GM23338 (cell line): Measurements from ENCODE around the gene ADAT2. TPM values are rescaled to one million over a fixed set of nuclear protein-coding genes. Genes with fewer than 3 reads are reported as not detected.
A peak's percentile ranks its signal among the peaks of the same experiment; 100 is the strongest.

ENCODE experiments used
- ATAC-seq: fragments of 200-7000 bp; cut with Tn5 transposase; 3 replicates; pipeline ENCODE4 v1.9.1; 2020
- DNase-seq: peaks from one replicate; pipeline ENCODE4 v3.0.0-alpha.2; 2015; ENCODE audit warnings: low spot score
- H2AFZ ChIP-seq: fragments of 200-600 bp; sonication (generic); 2 replicates; pipeline ENCODE4 v1.8.0; 2016; ENCODE audit warnings: antibody characterized with exemption, mild to moderate bottlenecking, moderate library complexity
- H3F3A ChIP-seq: fragments of 200-600 bp; sonication (generic); replicated peaks from 2 replicates; pipeline ENCODE4 v1.8.0; 2017; ENCODE audit warnings: antibody characterized with exemption, mixed run types, low read depth
- H3K27ac ChIP-seq: fragments of 200-600 bp; sonication (generic); 2 replicates; pipeline ENCODE4 v1.6.1; 2016; ENCODE audit warnings: low read depth
- H3K27me3 ChIP-seq: fragments of 200-600 bp; sonication (generic); 2 replicates; pipeline ENCODE4 v1.8.0; 2016; ENCODE audit warnings: mild to moderate bottlenecking, mixed run types, moderate library complexity; ENCODE audit not compliant: insufficient read depth
- H3K36me3 ChIP-seq: fragments of 200-600 bp; sonication (generic); 2 replicates; pipeline ENCODE4 v1.8.0; 2016; ENCODE audit warnings: mild to moderate bottlenecking; ENCODE audit not compliant: insufficient read depth
- H3K4me1 ChIP-seq: fragments of 200-600 bp; sonication (generic); 2 replicates; pipeline ENCODE4 v1.8.0; 2016; ENCODE audit warnings: mild to moderate bottlenecking, moderate library complexity; ENCODE audit not compliant: insufficient read depth
- H3K4me2 ChIP-seq: fragments of 200-600 bp; sonication (generic); 2 replicates; pipeline ENCODE4 v1.7.1; 2017; ENCODE audit warnings: mixed run types
- H3K4me3 ChIP-seq: fragments of 200-600 bp; sonication (generic); 2 replicates; pipeline ENCODE4 v1.6.1; 2016; ENCODE audit warnings: mixed run types
- H3K79me2 ChIP-seq: fragments of 200-600 bp; sonication (generic); replicated peaks from 2 replicates; pipeline ENCODE4 v1.8.0; 2017; ENCODE audit warnings: mild to moderate bottlenecking; ENCODE audit not compliant: insufficient read depth
- H3K9me2 ChIP-seq: fragments of 200-600 bp; sonication (generic); 2 replicates; pipeline ENCODE4 v1.8.0; 2017; ENCODE audit not compliant: insufficient read depth
- H4K20me1 ChIP-seq: fragments of 200-600 bp; sonication (generic); replicated peaks from 2 replicates; pipeline ENCODE4 v1.8.0; 2017; ENCODE audit warnings: mild to moderate bottlenecking; ENCODE audit not compliant: insufficient read depth
- H3K27ac Mint-ChIP-seq: 2 replicates; pipeline ENCODE4 v1.8.0; 2020; ENCODE audit warnings: inconsistent platforms, mild to moderate bottlenecking, moderate library complexity, mixed read lengths
- H3K27me3 Mint-ChIP-seq: 3 replicates; pipeline ENCODE4 v1.8.0; 2022; ENCODE audit warnings: low read depth, mild to moderate bottlenecking, moderate library complexity, mixed read lengths, inconsistent platforms; ENCODE audit not compliant: insufficient read depth, poor library complexity
- H3K36me3 Mint-ChIP-seq: 3 replicates; pipeline ENCODE4 v1.8.0; 2021; ENCODE audit warnings: low read depth, mild to moderate bottlenecking, inconsistent platforms, moderate library complexity, mixed read lengths
- H3K4me1 Mint-ChIP-seq: 3 replicates; pipeline ENCODE4 v1.8.0; 2020; ENCODE audit warnings: mild to moderate bottlenecking, inconsistent platforms, mixed read lengths
- H3K4me3 Mint-ChIP-seq: 3 replicates; pipeline ENCODE4 v1.8.0; 2021; ENCODE audit warnings: moderate library complexity, mild to moderate bottlenecking, inconsistent platforms, mixed read lengths
- H3K9me3 Mint-ChIP-seq: 3 replicates; pipeline ENCODE4 v1.8.0; 2020; ENCODE audit warnings: moderate library complexity, mild to moderate bottlenecking, inconsistent platforms, mixed read lengths
- CREB1 ChIP-seq: fragments of 250-450 bp; sonication (Bioruptor Pico); IDR thresholded peaks from 2 replicates; pipeline ENCODE4 v1.5.0; 2020; ENCODE audit warnings: low read depth, mild to moderate bottlenecking, moderate library complexity
- ETS1 ChIP-seq: IDR thresholded peaks from 2 replicates; pipeline ENCODE4 v1.6.1; 2016; ENCODE audit warnings: antibody characterized with exemption
- EZH2 ChIP-seq: fragments of 200-600 bp; sonication (generic); IDR thresholded peaks from one replicate; pipeline ENCODE4 v1.8.0; 2017; ENCODE audit warnings: antibody characterized with exemption, mild to moderate bottlenecking, low read depth; ENCODE audit not compliant: unreplicated experiment
- EZH2phosphoT487 ChIP-seq: fragments of 200-600 bp; sonication (generic); IDR thresholded peaks from one replicate; pipeline ENCODE4 v1.8.1; 2018; ENCODE audit warnings: antibody characterized with exemption; ENCODE audit not compliant: unreplicated experiment
- JUNB ChIP-seq: IDR thresholded peaks from one replicate; pipeline ENCODE4 v1.6.1; 2016; ENCODE audit warnings: antibody characterized with exemption; ENCODE audit not compliant: unreplicated experiment
- NANOG ChIP-seq: IDR thresholded peaks from 2 replicates; pipeline ENCODE4 v1.6.1; 2016; ENCODE audit warnings: antibody characterized with exemption, borderline replicate concordance
- POLR2AphosphoS5 ChIP-seq: IDR thresholded peaks from 2 replicates; pipeline ENCODE4 v1.6.1; 2016; ENCODE audit warnings: antibody characterized with exemption, low read depth
- STAT1 ChIP-seq: IDR thresholded peaks from one replicate; pipeline ENCODE4 v1.6.1; 2016; ENCODE audit warnings: antibody characterized with exemption; ENCODE audit not compliant: unreplicated experiment
- ZNF114 ChIP-seq: fragments of 250-450 bp; sonication (Bioruptor Pico); IDR thresholded peaks from 2 replicates; pipeline ENCODE4 v1.5.0; 2020; ENCODE audit warnings: mild to moderate bottlenecking, moderate library complexity
- ZNF331 ChIP-seq: fragments of 250-450 bp; sonication (Bioruptor Pico); IDR thresholded peaks from 2 replicates; pipeline ENCODE4 v1.5.0; 2020; ENCODE audit warnings: low read depth, mild to moderate bottlenecking, moderate library complexity
- ZNF462 ChIP-seq: fragments of 250-450 bp; sonication (Bioruptor Pico); IDR thresholded peaks from 2 replicates; pipeline ENCODE4 v1.5.0; 2020; ENCODE audit warnings: mild to moderate bottlenecking, moderate library complexity
- polyA plus RNA-seq: library from polyadenylated mRNA; unstranded; fragments of >200 nt; fragmentation: Nextera tagmentation; extraction: Ambion mirVana; gene quantifications from 2 replicates; pipeline ENCODE4 v1.2.1, GENCODE V29; 2016
- total RNA-seq: library from RNA; depleted of rRNA; stranded (reverse); fragments of >200 nt; shearing (Covaris generic); gene quantifications from 2 replicates; pipeline ENCODE4 v1.2.3, GENCODE V29; 2014
- TF ChIP-seq, protein P1 (sequence below): IDR thresholded peaks from one replicate; pipeline ENCODE4 v1.6.1; 2018; ENCODE audit warnings: antibody characterized with exemption; ENCODE audit not compliant: unreplicated experiment
- TF ChIP-seq, protein P2 (sequence below), 2 experiments: fragments of 200-600 bp in 1 of 2; sonication (generic) in 1 of 2; conservative IDR thresholded peaks; 2 replicates each; pipeline versions ENCODE4 v1.5.1 to v1.6.1; 2016 to 2017; ENCODE audit warnings: antibody characterized with exemption in 2 of 2, low read depth in 2 of 2, mild to moderate bottlenecking in 2 of 2, moderate library complexity in 1 of 2

ADAT2 gene
- total and polyA plus RNA-seq, 2 experiments from 2014 or later = 7.4 to 13.7 TPM

DNA sequence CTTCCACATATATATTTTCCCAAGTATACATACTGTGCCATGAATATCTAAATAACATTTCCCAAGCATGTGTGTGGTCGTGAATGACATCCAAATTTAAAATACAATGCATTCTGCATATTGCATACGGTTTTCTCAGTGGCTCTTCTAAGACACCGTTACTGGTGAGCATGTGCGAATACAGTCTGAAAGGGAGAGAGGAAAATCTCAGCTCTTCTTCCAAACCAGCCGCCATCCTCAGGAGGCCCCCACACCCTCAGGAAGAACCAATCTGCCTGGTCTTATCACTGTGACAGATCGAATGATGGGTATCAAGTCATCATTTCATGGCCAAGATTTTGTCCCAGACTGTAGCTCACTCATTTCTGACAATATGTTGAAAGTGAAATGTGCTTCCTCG, 50.7 kb downstream of the ADAT2 start:
- Mint-ChIP-seq H3K27me3 (no peaks in the 10 kb centered on the region), H3K4me3 (no peak overlapping the region), H3K4me1 (peaks cover 35% of the 10 kb centered on the region), H3K36me3 (no peaks in the 10 kb centered on the region), H3K27ac (no peak overlapping the region), H3K9me3 (no peaks in the 10 kb centered on the region)
- TF ChIP-seq ZNF331 (CRISPR knock-in tag) (no peak), ZNF114 (CRISPR knock-in tag) (no peak), ZNF462 (CRISPR knock-in tag) (no peak), JUNB (no peak), EZH2 (no peak), EZH2phosphoT487 (no peak), STAT1 (no peak), ETS1 (no peak), CREB1 (no peak), NANOG (no peak), POLR2AphosphoS5 (no peak)
- TF ChIP-seq, protein P1, sequence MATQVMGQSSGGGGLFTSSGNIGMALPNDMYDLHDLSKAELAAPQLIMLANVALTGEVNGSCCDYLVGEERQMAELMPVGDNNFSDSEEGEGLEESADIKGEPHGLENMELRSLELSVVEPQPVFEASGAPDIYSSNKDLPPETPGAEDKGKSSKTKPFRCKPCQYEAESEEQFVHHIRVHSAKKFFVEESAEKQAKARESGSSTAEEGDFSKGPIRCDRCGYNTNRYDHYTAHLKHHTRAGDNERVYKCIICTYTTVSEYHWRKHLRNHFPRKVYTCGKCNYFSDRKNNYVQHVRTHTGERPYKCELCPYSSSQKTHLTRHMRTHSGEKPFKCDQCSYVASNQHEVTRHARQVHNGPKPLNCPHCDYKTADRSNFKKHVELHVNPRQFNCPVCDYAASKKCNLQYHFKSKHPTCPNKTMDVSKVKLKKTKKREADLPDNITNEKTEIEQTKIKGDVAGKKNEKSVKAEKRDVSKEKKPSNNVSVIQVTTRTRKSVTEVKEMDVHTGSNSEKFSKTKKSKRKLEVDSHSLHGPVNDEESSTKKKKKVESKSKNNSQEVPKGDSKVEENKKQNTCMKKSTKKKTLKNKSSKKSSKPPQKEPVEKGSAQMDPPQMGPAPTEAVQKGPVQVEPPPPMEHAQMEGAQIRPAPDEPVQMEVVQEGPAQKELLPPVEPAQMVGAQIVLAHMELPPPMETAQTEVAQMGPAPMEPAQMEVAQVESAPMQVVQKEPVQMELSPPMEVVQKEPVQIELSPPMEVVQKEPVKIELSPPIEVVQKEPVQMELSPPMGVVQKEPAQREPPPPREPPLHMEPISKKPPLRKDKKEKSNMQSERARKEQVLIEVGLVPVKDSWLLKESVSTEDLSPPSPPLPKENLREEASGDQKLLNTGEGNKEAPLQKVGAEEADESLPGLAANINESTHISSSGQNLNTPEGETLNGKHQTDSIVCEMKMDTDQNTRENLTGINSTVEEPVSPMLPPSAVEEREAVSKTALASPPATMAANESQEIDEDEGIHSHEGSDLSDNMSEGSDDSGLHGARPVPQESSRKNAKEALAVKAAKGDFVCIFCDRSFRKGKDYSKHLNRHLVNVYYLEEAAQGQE = no peak
- TF ChIP-seq, protein P2, sequence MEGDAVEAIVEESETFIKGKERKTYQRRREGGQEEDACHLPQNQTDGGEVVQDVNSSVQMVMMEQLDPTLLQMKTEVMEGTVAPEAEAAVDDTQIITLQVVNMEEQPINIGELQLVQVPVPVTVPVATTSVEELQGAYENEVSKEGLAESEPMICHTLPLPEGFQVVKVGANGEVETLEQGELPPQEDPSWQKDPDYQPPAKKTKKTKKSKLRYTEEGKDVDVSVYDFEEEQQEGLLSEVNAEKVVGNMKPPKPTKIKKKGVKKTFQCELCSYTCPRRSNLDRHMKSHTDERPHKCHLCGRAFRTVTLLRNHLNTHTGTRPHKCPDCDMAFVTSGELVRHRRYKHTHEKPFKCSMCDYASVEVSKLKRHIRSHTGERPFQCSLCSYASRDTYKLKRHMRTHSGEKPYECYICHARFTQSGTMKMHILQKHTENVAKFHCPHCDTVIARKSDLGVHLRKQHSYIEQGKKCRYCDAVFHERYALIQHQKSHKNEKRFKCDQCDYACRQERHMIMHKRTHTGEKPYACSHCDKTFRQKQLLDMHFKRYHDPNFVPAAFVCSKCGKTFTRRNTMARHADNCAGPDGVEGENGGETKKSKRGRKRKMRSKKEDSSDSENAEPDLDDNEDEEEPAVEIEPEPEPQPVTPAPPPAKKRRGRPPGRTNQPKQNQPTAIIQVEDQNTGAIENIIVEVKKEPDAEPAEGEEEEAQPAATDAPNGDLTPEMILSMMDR (conservative IDR thresholded peaks at IDR 0.05; ENCODE audit: low read depth in 2 of 2) = no peak
- Histone ChIP-seq H3K4me3 (no peak overlapping the region), H3K4me1 (peaks cover 40% of the 10 kb centered on the region), H2AFZ (peak overlapping the region; percentile 84; the same call in 1 of the 2 replicates), H3K79me2 (no peaks in the 10 kb centered on the region), H3K36me3 (no peaks in the 10 kb centered on the region), H3K9me2 (no peaks in the 10 kb centered on the region), H3K27ac (no peak overlapping the region), H3K4me2 (0 out of 2 replicates have a peak overlapping the region, but pooled peaks have one; percentile 27), H3K27me3 (no peaks in the 10 kb centered on the region), H3F3A (no peaks in the 10 kb centered on the region), H4K20me1 (no peaks in the 10 kb centered on the region)
- ATAC-seq = no peak
- no peak for DNase-seq
